ENCODE measurements around the gene SLC25A4. TPM values are rescaled to one million over a fixed set of nuclear protein-coding genes. Genes with fewer than 3 reads are reported as not detected.

Gene SLC25A4
- total and polyA plus RNA-seq, 2 of the 13 experiments (the other 11 are each of a cell fraction or from before 2014, with no cell fraction given) = 30.3 to 42.1 TPM

- H3K36me3 ChIP-seq (replicated peaks in 1 of 2; ENCODE audit: control insufficient read depth in 1 of 2, insufficient read depth in 2 of 2, low read length in 2 of 2) = no peaks in the 10 kb centered on the region
- CTCF ChIA-PET (ENCODE audit: low intra/inter-chr PET ratio, low total read pairs) = no interaction called here
- ATAC-seq = peak; percentile 38
- H3K27me3 ChIP-seq (ENCODE audit: control insufficient read depth in 1 of 2, insufficient read depth in 2 of 2, low read length in 2 of 2) = peaks cover 0 to 11% of the 10 kb centered on the region in 2 experiments; a peak in 3 of 5 replicates
- 62% methylated on average over 24 of the region's 24 CpGs for WGBS (ENCODE audit: low lambda C conversion rate)
- in situ Hi-C loops (cut with HindIII; ENCODE audit: extremely low pct_ligation_motif_present, low pct_unique_long_range_greater_than_20kb) (loop anchor here (5.0 kb wide), 1 partner anchor 100 kb away; no protein-coding TSS in a partner anchor), intact Hi-C loops (cut with micrococcal nuclease; ENCODE audit: unreplicated experiment) (no loop called here)
- no peak overlapping the region for H2AFZ ChIP-seq (ENCODE audit: low read length)
- TF ChIP-seq, protein P1, sequence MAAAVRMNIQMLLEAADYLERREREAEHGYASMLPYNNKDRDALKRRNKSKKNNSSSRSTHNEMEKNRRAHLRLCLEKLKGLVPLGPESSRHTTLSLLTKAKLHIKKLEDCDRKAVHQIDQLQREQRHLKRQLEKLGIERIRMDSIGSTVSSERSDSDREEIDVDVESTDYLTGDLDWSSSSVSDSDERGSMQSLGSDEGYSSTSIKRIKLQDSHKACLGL (CRISPR knock-in tag; IDR thresholded peaks at IDR 0.05) = no peak
- no peaks in the 10 kb centered on the region for H3K79me2 ChIP-seq (ENCODE audit: insufficient read depth, low read length)
- no peak overlapping the region for H3K4me3 ChIP-seq (replicated peaks in 1 of 3; ENCODE audit: insufficient read depth in 1 of 3, low read depth in 2 of 3, low read length in 3 of 3)
- H3K9ac ChIP-seq (ENCODE audit: insufficient read depth, low read depth, low read length) = no peak overlapping the region
- H3K4me2 ChIP-seq (ENCODE audit: low read depth, low read length) = no peak overlapping the region; the same call in 1 of the 2 replicates
- H3K9me3 ChIP-seq (ENCODE audit: low read length) = no peaks in the 10 kb centered on the region
- H4K20me1 ChIP-seq (ENCODE audit: insufficient read depth, low read length) = no peaks in the 10 kb centered on the region
- POLR2A ChIA-PET = no interaction called here
- H3K4me1 ChIP-seq (ENCODE audit: insufficient read depth, low read length) = peaks cover 9% of the 10 kb centered on the region
- no TSS peak for BruUV-seq (replicated peaks)
- FAIRE-seq = no peak
- H3K27ac ChIP-seq (ENCODE audit: extremely low read length, insufficient read depth, low read length) = no peak overlapping the region
- no peak for DNase-seq (ENCODE audit: low spot score)
These were observed 5.7 kb upstream of the SLC25A4 start for GRCh38 chr4:185137233-185137925.

DNA sequence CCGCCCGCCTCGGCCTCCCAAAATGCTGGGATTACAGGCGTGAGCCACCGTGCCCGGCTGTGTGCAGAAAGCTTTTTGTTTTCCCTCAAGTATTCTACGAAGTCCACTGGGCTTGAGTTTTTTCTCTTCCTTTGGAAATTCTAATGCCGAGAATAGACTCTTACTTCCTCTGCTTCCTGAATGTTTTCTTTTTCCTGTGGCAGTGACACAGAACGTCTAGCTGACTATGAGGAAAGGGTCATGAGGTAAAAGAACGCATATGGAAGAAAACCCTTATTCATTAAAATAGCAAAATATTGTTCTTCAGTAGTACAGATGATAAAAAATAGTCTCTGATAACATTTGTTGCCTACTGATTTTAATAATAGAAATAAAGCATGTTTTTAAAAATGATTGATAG, 4.9 kb upstream of the SLC25A4 start:
- no peaks in the 10 kb centered on the region for H3K36me3 ChIP-seq (replicated peaks in 1 of 2; ENCODE audit: control insufficient read depth in 1 of 2, insufficient read depth in 2 of 2, low read length in 2 of 2)
- no peaks in the 10 kb centered on the region for H3K79me2 ChIP-seq (ENCODE audit: insufficient read depth, low read length)
- no peak for TF ChIP-seq ZBTB34 (CRISPR knock-in tag; IDR thresholded peaks at IDR 0.05)
- TF ChIP-seq ZNF432 (CRISPR knock-in tag; IDR thresholded peaks at IDR 0.05; ENCODE audit: borderline replicate concordance) = no peak
- TF ChIP-seq ZNF615 (CRISPR knock-in tag; IDR thresholded peaks at IDR 0.05; ENCODE audit: borderline replicate concordance) = no peak
- TF ChIP-seq GFI1 (CRISPR knock-in tag; IDR thresholded peaks at IDR 0.05; ENCODE audit: borderline replicate concordance) = no peak
- no peak for TF ChIP-seq ZNF160 (CRISPR knock-in tag; IDR thresholded peaks at IDR 0.05)
- no peak for TF ChIP-seq RORA (CRISPR knock-in tag; IDR thresholded peaks at IDR 0.05)
- no peak for TF ChIP-seq SMC3 (IDR thresholded peaks at IDR 0.05; ENCODE audit: low read length)
- TF ChIP-seq ZNF362 (CRISPR knock-in tag; IDR thresholded peaks at IDR 0.05; ENCODE audit: borderline replicate concordance) = no peak
- no peak for TF ChIP-seq SALL1 (CRISPR knock-in tag; IDR thresholded peaks at IDR 0.05)
- no peak for TF ChIP-seq HDAC6 (IDR thresholded peaks at IDR 0.05; ENCODE audit: low read depth, low read length)
- TF ChIP-seq, protein P2, sequence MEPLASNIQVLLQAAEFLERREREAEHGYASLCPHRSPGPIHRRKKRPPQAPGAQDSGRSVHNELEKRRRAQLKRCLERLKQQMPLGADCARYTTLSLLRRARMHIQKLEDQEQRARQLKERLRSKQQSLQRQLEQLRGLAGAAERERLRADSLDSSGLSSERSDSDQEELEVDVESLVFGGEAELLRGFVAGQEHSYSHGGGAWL (CRISPR knock-in tag; IDR thresholded peaks at IDR 0.05) = no peak
- no peak for TF ChIP-seq GTF2F1 (IDR thresholded peaks at IDR 0.05; ENCODE audit: low read length)
- TF ChIP-seq ZNF543 (CRISPR knock-in tag; IDR thresholded peaks at IDR 0.05) = no peak
- TF ChIP-seq ZIK1 (CRISPR knock-in tag; IDR thresholded peaks at IDR 0.05; ENCODE audit: borderline replicate concordance, low read depth) = no peak
- ChIA-PET POLR2A (no interaction called here), CTCF (ENCODE audit: low intra/inter-chr PET ratio, low total read pairs) (no interaction called here)
- FAIRE-seq (no peak), ATAC-seq (no peak), DNase-seq (ENCODE audit: low spot score) (no peak)
- H3K4me2 ChIP-seq (ENCODE audit: low read depth, low read length) = no peak overlapping the region
- in situ Hi-C loops (cut with HindIII; ENCODE audit: extremely low pct_ligation_motif_present, low pct_unique_long_range_greater_than_20kb) (loop anchor here (5.0 kb wide), 1 partner anchor 101 kb away; no protein-coding TSS in a partner anchor), intact Hi-C loops (cut with micrococcal nuclease; ENCODE audit: unreplicated experiment) (no loop called here)
- no peak overlapping the region for H2AFZ ChIP-seq (ENCODE audit: low read length)
- H4K20me1 ChIP-seq (ENCODE audit: insufficient read depth, low read length) = no peaks in the 10 kb centered on the region
- H3K27ac ChIP-seq (ENCODE audit: extremely low read length, insufficient read depth, low read length) = no peak overlapping the region
- H3K4me3 ChIP-seq (replicated peaks in 1 of 3; ENCODE audit: insufficient read depth in 1 of 3, low read depth in 2 of 3, low read length in 3 of 3) = no peak overlapping the region
- no peaks in the 10 kb centered on the region for H3K9me3 ChIP-seq (ENCODE audit: low read length)
- no peak overlapping the region for H3K9ac ChIP-seq (ENCODE audit: insufficient read depth, low read depth, low read length)
- BruUV-seq (replicated peaks) = no TSS peak
- 75% methylated on average over 10 of the region's 10 CpGs for whole genome bisulfite sequencing (ENCODE audit: low lambda C conversion rate)
- peaks cover 0 to 11% of the 10 kb centered on the region in 2 experiments; a peak in 3 of 5 replicates for H3K27me3 ChIP-seq (ENCODE audit: control insufficient read depth in 1 of 2, insufficient read depth in 2 of 2, low read length in 2 of 2)
- H3K4me1 ChIP-seq (ENCODE audit: insufficient read depth, low read length) = peaks cover 9% of the 10 kb centered on the region
